Measurements from ENCODE around the gene BATF3.
A peak's percentile ranks its signal among the peaks of the same experiment; 100 is the strongest.

BATF3 gene

DNA sequence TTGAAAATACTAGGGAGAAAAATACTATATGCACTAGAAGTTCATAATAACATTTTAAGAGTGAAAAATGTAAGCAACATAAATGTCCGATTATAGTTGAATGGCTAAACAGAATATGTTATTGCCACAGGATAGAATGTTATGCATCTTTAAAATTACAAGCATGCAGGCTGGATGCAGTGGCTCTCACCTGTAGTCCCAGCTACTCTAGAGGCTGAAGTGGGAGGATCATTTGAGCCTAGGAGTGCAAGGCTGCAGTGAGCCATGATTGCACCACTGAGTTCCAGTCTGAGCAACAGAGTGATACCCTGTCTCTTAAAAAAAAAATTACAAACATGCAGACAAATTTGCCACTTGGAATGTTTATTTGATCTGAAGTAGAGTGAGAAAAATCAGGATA lies 3.0 kb upstream of the BATF3 start:
- no peak for DNase-seq

DNA sequence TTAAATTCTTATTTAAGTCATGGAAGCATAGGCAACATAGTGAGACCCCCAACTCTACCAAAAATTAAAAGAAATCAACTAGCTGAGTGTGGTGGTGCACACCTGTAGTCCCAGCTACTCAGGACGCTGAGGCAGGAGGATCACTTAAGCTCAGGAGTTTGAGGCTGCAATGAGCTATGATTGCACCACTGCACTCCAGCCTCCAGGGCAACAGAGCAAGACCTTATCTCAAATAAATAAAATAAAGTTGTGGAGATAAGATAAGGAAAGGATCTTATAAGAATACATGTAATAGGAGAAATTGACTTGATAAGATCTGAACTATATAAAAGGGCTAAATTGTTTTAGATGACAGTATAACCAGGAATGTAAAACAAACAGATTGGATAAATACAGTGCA lies 2.3 kb upstream of the BATF3 start:
- DNase-seq: no peak

DNA sequence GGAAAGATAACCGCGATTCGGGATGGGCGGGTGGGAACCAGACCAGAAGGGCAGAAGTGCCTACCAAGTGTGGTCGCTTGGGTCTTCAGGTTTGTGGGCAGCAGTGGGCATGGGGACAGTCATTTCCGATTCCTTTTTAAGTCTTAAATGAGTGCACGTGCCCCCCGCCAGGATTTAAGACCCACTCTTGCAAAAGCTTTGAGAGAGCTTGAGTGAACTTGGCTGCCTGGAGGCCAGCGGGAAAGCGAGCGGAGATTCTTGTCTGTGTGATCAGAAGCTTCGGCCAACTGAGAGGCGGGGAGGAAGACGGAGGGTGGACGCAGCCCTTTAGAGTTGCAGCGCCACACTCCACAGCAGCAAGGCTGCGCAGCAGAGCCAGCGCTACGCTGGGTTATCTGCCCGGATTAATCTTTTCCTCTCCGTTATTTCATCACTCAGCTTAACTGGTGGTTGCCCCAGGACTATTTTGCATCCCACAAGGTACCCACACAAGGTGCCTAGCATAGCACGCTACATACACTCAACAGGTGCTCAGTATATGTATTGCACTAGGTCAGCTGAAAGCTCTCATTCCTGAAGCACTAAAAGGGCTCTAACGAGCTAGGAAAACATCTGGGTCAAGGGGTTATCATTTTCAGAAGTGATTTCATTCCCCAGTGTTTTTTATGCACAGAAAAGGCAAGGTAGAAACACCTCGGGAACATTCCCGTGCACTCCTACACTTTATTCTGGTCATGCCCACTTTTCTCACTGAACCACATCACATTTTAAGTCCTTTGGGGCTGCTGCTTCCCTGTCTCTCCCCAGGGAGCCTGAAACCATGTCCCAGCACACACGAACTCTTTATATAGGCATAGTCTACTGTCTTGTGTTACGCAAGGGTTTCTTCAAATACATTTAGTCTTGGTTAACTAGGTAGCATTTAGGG lies 1.5 kb upstream of the BATF3 start:
- DNase-seq: peak in 1 of 2 experiments; percentile 10

GRCh38 chr1:212700223-212700891 lies 717 bp upstream of the BATF3 start:
- DNase-seq: no peak

GRCh38 chr1:212699104-212699624 lies 476 bp downstream of the BATF3 start:
- DNase-seq: peak; percentile 26 to 57

GRCh38 chr1:212698467-212699103 lies 1.1 kb downstream of the BATF3 start:
- DNase-seq: no peak

DNA sequence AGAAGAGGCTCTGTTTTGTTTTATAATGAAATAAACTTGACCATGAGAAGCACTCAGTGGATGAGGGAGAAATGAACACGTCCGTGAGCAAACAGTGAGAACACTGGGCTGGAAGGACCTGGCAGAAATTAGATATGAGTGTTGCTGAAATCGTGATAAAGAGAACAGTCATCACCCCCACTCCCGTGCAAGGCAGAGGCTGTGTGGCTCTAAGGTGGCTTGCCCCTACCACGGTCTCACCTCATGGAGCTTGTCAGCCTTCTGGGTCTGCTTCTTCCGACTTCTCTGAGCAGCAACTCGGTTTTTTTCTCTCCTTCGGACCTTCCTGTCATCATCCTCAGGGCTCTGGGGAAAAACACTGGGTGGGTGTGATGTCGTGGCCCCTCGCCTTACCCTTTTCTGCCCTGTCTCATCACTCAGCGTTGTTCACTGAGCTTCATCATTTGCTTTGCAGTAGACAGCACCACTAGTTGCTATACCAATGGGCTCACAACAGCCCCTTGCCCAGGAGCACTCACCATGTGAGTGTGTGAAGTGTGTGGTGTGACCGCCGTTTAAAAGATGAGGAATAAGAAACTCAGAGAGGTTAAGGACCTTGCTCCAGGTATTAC lies 2.8 kb downstream of the BATF3 start:
- DNase-seq: no peak

DNA sequence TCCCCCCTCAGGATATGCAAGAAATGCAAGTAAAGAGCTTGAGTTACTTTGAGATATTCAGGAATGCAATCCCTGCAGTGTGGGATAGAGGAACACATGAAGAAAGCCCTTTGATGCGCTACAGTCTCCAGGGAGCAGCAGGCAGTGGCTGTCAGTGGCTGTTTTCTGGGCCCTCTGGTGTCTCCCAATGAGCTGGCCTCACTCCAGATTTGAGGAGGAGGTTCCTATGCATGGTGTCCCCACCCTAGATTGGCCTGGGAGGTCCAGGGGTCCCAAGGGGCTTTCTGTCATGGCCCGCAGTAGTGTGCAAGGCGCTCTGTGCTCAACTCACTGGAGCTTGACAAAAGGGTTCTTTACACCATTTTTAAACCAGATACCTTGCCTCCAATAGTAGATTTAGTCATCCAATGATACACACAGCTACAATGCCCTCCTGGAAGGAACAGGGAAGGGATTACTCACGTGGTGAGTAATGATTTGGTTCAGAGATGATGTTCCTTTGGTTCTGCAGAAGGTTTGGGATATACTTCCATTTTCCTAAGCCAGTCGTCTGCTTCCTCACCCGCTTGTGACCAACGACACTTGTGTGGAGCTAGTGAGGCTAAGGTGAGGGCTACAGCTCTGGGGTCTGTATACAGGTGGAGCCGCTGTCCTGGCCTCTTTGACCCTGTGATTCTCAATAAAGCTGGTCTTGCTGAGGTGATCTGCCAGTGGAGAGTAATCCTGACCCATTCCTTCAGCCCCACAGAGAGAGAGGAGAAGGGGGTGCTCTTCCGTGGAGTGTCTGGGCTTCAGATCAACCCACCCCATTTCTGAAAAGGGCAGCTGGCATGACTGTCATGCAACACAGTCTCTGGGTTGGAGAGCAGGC lies 6.6 kb downstream of the BATF3 start:
- no peak for DNase-seq

- no peak for DNase-seq
These were observed 8.0 kb downstream of the BATF3 start for GRCh38 chr1:212691561-212692071.

DNA sequence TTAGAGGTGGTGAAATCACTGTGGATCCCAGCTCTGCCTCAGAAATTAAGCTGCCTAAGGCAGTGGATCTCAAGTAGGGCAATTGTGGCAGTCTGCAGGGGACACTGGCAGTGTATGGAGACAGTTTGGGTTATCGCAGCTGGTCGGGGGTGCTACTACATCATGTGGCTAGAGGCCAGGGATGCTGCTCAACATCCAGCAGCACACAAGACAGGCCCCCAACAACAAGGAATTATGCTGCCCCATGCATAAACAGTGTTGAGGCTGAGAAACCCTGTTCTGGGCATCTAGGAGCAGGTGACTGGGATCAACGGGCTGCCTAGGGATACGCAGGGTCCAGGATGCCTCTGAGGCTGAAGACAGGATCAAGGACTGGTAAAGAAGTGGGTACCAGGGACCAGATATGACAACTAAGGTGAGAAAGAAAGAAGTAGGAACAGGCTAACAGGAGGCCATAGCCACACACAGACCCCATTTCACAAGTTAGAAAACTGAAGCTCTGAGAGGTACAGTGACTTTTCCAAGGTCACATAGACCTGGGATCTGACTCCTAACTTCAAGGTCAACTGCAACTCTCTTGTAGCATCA lies 8.7 kb downstream of the BATF3 start:
- DNase-seq: no peak

DNA sequence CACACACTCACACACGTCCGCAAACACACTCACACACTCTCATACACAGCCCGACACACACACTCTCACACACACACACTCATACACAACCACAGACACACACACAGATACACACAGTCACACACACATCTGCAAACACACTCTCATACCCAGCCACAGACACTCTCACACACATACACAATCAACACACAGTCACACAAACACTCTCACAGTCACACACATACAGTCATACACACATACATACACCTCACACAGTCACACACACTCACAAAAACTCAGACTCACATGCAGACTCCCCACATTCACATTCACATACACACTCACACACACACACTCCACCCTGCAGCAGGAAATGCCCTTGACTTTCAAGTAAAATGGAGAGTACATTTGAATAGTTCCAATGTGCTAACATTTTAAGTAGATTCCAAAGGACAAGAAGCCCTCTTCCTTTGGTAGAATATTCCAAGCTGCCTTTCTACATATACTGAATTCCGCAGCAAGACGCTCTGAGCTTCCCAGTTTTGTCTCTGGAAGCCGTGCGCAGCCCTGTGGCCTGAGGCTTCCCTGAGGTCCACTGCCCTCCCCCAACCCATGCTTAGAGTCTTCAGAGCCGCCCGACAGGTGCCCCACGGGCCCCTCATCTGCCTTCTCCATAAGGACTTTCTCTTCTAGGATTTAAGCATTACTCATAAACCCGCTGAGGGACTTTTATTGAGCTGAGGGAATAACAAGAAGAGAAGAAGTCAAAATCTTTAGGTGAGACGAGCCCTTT lies 9.7 kb downstream of the BATF3 start:
- no peak for DNase-seq

GRCh38 chr1:212689196-212689725 lies 10.4 kb downstream of the BATF3 start:
- DNase-seq: no peak

DNA sequence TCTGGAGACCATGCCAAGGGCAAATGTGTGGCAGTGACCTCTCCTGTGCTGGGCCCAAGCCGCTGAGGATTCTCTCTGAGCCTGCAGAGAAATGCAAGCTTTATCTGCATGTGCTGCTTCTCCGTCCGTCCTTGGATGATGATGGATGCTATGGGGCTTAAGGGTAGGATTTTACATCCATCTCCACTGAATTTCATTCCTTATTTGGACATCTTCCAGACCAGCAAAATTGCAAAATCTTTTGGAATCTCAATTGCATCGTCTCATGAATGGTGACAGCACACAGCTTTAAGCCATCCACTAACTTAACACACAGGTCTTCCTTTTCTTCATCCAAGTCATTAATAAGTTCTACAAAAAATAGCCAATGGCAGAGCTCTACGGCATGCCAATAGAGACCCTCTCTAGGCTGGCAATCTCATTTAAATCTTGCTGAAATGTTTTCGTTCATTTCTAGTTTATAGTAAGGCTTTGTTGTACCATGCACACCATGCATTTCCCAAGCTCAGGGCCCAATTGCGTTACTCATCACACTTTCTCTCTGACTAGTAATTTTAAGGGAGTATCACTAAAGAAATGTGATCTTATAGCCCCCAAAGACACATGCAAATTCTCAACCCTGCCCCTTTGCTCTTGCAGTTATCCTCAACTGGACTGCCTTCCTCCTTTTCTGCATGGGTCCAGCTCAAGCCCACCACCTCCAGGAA lies 11.1 kb downstream of the BATF3 start:
- DNase-seq: no peak

GRCh38 chr1:212687811-212688210 lies 11.8 kb downstream of the BATF3 start:
- no peak for DNase-seq

DNA sequence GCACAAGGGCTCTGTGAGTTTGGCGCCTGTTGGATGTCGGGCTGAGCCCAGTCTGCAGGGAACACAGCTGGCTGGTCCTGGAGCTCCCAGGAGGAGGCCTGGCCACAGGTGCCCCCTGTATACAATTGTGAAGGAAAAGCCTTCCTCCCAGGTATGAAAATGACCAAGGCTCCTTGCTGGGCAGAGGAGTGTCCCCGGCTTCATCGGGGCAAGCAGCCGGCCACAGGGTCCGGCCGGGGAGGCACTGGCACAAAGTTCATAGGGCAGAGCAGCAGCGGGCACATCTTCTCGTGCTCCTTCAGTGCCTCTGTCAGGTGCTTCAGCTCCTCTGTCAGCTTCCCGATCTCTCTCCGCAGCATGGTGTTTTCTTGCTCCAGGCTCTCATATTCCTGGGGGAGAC lies 13.0 kb downstream of the BATF3 start:
- no peak for DNase-seq

GRCh38 chr1:212686069-212686468 lies 13.6 kb downstream of the BATF3 start:
- DNase-seq: no peak

GRCh38 chr1:212685429-212685828 lies 14.2 kb downstream of the BATF3 start:
- no peak for DNase-seq

DNA sequence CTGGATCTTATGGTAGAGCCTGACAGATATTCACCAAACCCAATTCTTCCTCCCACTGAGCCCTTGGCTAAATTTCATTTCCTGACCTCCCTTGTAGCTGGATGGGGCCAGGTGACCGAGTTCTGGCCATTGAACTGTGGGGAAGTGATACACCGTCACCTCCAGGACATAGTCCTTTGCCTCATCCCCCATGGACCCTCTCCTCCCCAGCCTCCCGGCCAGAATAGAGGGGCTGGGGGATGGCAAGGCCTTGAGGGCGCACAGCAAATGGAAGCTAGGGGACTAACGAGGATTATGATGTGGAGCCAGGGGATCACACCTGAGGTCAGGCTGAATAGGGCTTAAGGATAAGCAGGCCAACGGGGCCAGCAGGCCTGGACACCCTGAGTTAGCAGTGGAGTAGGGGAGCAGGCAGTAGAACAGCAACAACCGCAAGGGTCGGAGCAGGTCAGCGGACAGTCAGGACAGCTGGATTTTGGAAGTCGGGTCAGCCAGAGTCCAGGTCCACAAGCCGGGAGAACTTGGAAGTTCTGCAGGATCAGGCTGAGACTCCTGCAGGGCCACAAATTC lies 15.0 kb downstream of the BATF3 start:
- DNase-seq: no peak

GRCh38 chr1:212684076-212684475 lies 15.6 kb downstream of the BATF3 start:
- no peak for DNase-seq

All from NCI-H1930 (cell line).